BJ (cell line): ENCODE data around the gene MEGF8. TPM values are rescaled to one million over a fixed set of nuclear protein-coding genes. Genes with fewer than 3 reads are reported as not detected.
A peak's percentile ranks its signal among the peaks of the same experiment; 100 is the strongest.

Experiments used
- CTCF ChIA-PET: fragments of 350-600 bp; formaldehyde crosslinking; extraction: SDS; loops from one replicate; lab custom pipeline; 2021; ENCODE audit warnings: antibody characterized with exemption, inconsistent platforms; lab: Yijun Ruan, JAX
- POLR2A ChIA-PET: fragments of 300-600 bp; sonication (Branson Sonifier 250); formaldehyde crosslinking; extraction: SDS; loops from one replicate; lab custom pipeline; 2021; ENCODE audit warnings: antibody characterized with exemption; lab: Charles Lee
- DNase-seq: peaks from one replicate; pipeline ENCODE4 v3.0.0-alpha.2; 2011; ENCODE audit warnings: low read depth
- H3K27me3 ChIP-seq: 2 replicates; pipeline ENCODE4 v1.6.0; 2011; ENCODE audit warnings: low read length; ENCODE audit not compliant: control insufficient read depth, insufficient read depth
- H3K36me3 ChIP-seq: 2 replicates; pipeline ENCODE4 v1.5.1; 2011; ENCODE audit warnings: low read length; ENCODE audit not compliant: control insufficient read depth, insufficient read depth
- H3K4me3 ChIP-seq: 2 replicates; pipeline ENCODE4 v1.5.1; 2011; ENCODE audit warnings: low read depth, mild to moderate bottlenecking, control low read depth, low read length
- polyA plus RNA-seq: library from polyadenylated mRNA; depleted of rRNA; stranded (reverse); fragments of >200 nt; gene quantifications from 2 replicates; pipeline ENCODE4 v1.2.3, GENCODE V29; 2011
- TF ChIP-seq, protein P1 (sequence below): IDR thresholded peaks from 2 replicates; pipeline ENCODE4 v1.5.1; 2011; ENCODE audit warnings: low read depth, mild to moderate bottlenecking, control low read depth, inconsistent platforms, low read length, moderate library complexity; ENCODE audit not compliant: insufficient read depth

Gene MEGF8
- polyA plus RNA-seq, 1 experiment, result 9.6 TPM

DNA sequence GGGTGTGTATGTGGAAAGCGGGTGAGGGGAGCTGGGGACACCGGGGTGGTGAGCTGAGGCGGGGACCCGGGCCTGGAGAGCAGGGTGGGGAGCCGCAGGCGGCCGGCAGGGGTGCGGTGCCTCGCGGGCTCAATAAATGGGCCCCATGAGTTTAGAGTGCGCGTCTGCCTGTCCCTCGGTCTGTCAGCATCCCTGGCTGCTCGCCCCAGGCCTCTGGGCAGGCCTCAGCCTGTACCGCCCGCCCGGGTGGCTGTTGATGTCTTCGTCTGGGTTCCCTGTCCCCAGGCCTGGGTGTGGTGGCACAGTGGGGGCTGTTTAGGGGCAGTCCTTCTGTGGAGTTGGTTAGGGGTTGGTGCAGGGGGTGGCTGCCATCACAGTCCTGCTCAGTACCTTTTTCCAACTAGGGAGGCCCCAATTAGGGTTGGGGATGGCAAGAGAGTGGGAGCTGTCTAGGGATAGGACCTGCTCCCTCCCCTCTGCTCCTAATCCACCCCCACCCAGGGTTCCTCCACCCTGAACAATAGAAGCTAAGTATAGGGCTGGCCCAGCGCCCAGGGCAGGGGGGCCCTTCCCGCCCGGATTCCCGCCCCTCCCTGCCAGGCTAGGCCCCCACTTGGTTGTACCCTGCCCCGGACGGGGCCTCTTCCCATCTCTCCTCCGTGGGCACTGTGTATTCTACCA, 44.1 kb upstream of the MEGF8 start:
- TF ChIP-seq, protein P1, sequence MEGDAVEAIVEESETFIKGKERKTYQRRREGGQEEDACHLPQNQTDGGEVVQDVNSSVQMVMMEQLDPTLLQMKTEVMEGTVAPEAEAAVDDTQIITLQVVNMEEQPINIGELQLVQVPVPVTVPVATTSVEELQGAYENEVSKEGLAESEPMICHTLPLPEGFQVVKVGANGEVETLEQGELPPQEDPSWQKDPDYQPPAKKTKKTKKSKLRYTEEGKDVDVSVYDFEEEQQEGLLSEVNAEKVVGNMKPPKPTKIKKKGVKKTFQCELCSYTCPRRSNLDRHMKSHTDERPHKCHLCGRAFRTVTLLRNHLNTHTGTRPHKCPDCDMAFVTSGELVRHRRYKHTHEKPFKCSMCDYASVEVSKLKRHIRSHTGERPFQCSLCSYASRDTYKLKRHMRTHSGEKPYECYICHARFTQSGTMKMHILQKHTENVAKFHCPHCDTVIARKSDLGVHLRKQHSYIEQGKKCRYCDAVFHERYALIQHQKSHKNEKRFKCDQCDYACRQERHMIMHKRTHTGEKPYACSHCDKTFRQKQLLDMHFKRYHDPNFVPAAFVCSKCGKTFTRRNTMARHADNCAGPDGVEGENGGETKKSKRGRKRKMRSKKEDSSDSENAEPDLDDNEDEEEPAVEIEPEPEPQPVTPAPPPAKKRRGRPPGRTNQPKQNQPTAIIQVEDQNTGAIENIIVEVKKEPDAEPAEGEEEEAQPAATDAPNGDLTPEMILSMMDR, result no peak
- POLR2A ChIA-PET, result interaction anchor here (0.6 kb wide), 1 partner anchor 1884 kb away, joined by 3 read pairs; no protein-coding TSS in a partner anchor
- H3K4me3 ChIP-seq, result peak overlapping the region; percentile 54
- CTCF ChIA-PET, result interaction anchor here (0.9 to 7.4 kb wide), 8 partner anchors 9 to 173 kb away, joined by 3 to 135 read pairs (median 12); partner anchors contain the start of genes CIC and GSK3A
- peaks cover 2% of the 10 kb centered on the region; the same call in 1 of the 2 replicates for H3K36me3 ChIP-seq
- DNase-seq, result no peak
- H3K27me3 ChIP-seq, result no peaks in the 10 kb centered on the region

DNA sequence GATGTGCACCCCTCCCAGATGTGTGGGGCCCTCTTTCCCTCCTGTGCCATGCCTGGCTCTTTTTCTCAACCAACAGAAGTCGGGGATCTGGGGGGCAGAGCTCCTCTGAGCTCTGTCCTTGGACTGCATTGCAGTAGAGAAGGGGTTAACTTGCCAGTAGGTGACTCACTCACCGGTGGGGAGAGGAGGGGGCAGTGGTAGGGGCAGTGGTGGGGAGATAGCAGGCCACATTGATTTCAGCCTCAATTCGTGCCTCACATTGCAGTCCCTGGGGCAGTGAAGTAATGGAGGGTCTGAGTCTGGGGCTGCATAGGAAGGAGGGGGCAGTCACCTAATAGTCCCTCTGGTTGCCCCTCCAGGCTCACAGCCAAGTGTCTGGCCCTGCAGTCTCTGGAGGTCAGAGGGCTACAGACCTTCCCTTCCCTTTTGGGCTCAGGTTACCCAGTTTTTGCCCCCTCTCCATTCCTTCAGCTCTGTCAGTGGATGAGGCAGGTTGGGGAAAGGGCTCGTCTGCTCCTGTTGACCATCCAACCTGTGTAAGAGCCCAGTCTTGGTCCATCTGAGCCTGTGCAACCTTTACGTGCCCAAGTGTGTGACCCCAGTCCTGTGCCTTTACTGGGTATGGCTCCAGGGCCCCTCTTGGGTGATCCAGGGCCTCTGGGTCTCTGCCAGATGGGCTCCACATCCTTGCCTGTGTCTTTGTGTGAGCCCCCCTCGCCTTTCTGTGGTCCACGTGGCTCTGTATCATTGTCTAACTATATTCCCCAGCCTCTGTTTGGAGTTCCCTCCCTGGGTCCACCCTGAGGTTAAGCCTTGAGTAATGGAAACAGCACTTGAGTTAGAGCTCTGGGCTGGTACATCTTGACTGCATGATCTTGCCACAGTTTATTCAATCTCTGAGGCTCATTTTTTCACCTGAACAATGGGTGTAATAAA, 43.3 kb upstream of the MEGF8 start:
- H3K27me3 ChIP-seq, result no peaks in the 10 kb centered on the region
- no peak for DNase-seq
- peak overlapping the region; percentile 54; the same call in 1 of the 2 replicates for H3K4me3 ChIP-seq
- H3K36me3 ChIP-seq, result peaks cover 4% of the 10 kb centered on the region
- TF ChIP-seq, protein P1, result no peak
- ChIA-PET POLR2A (interaction anchor here (0.5 to 0.6 kb wide), 2 partner anchors 48 to 1884 kb away, joined by 3 read pairs; no protein-coding TSS in a partner anchor), CTCF (interaction anchor here (0.6 to 7.4 kb wide), 7 partner anchors 11 to 174 kb away, joined by 3 to 135 read pairs (median 4); partner anchors contain the start of genes GSK3A and PAFAH1B3)

DNA sequence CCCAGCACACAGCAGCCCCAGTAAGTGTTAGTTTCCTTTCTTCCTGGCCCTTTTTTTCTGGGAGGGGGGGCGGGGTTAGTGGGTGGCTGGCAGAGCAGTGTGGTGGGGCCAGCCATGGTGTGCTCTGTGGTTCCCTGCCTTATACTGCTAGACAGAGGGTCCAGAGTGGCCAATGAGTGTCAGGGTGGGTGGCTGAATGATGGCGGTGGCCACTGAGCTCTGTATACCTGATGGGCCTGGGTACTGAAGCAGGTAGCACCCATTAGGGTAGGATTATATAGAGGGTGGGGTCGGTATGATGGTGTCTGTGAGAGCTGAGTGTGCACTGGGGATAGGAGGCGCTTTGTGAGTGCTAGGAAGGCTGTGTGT, 42.6 kb upstream of the MEGF8 start:
- no peaks in the 10 kb centered on the region for H3K27me3 ChIP-seq
- ChIA-PET CTCF (interaction anchor here (5.6 to 7.4 kb wide), 2 partner anchors 33 to 38 kb away, joined by 42 to 135 read pairs; partner anchors contain the start of gene GSK3A), POLR2A (interaction anchor here (0.5 kb wide), 1 partner anchor 48 kb away, joined by 3 read pairs; no protein-coding TSS in a partner anchor)
- H3K36me3 ChIP-seq, result peaks cover 11% of the 10 kb centered on the region
- TF ChIP-seq, protein P1, result no peak
- DNase-seq, result no peak
- H3K4me3 ChIP-seq, result no peak overlapping the region

DNA sequence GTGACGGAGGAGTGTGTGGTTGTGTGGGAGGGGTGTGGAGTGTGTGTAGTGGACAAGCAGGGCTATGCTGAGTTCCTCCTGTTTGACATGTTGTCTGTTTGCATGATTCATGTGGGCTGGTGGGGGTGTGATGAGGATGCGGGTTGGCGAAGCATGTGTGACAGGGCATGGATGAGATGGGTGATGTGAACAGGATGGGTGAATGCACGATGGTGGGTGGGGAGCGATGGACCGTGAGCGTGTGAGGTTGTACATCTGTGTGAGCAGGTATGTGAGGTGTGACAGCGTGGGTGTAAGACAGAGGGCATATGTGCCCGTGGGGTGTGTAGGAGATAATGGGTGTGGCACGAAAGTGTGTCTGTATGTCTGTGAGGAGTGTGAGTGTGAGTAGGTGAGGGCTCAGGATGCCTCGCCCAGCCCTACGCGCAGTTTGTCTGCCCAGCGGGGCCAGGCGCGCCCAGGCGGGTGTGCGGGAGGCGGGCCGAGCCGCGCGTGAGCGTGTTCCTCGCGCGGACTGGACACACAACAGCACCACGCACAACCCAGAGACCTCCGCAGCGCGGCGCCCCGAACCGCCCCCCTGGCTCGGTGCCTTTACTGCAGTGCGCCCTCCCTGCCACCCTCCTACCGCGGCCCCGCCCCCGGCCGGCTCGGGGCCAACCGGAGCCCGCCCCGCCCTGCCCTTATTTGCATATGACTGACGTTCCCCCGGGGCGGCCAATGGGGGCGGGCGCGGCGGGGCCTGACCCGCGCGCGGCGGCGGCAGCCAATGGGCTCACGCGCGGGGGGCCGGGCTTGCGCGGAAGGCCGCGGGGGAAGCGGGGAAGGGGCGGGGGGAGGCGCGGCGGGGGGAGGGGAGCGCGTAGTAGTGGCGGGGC, 42.0 kb upstream of the MEGF8 start:
- ChIA-PET POLR2A (no interaction called here), CTCF (interaction anchor here (0.6 to 7.4 kb wide), 5 partner anchors 13 to 151 kb away, joined by 3 to 135 read pairs (median 11); partner anchors contain the start of gene GSK3A)
- H3K27me3 ChIP-seq, result no peaks in the 10 kb centered on the region
- peak; percentile 60 for DNase-seq
- H3K36me3 ChIP-seq, result peaks cover 15% of the 10 kb centered on the region
- TF ChIP-seq, protein P1, result no peak
- H3K4me3 ChIP-seq, result peak overlapping the region; percentile 66
